GM18502 (cell line): Measurements from ENCODE around the gene FASTK.

ENCODE experiments used
- ATAC-seq: cut with Tn5 transposase; IDR thresholded peaks from one replicate; pipeline ENCODE4 v1.9.1; 2021; ENCODE audit warnings: mild to moderate bottlenecking; ENCODE audit not compliant: unreplicated experiment, poor library complexity

The FASTK gene

GRCh38 chr7:151083071-151083823 is 2.6 kb upstream of the FASTK start, which contains the start of gene TMUB1:
Gene TMUB1, minus strand, starts transcription at chr7:151083493. Its CDS starts 930 bp downstream, at chr7:151082563.
- peak; percentile 58 for ATAC-seq

GRCh38 chr7:151082141-151083070 is 1.8 kb upstream of the FASTK start:
- no peak for ATAC-seq

GRCh38 chr7:151081170-151082101 is 827 bp upstream of the FASTK start:
- no peak for ATAC-seq

- ATAC-seq: peak; percentile 3
Measured at GRCh38 chr7:151080067-151080521, 515 bp downstream of the FASTK start.

- no peak for ATAC-seq
Measured at GRCh38 chr7:151079199-151079910, 1.3 kb downstream of the FASTK start.

GRCh38 chr7:151078233-151079040 is 2.2 kb downstream of the FASTK start:
- ATAC-seq: no peak

- no peak for ATAC-seq
Measured at GRCh38 chr7:151077705-151078232, 2.8 kb downstream of the FASTK start.

- no peak for ATAC-seq
Measured at GRCh38 chr7:151076863-151077704, 3.5 kb downstream of the FASTK start.

- ATAC-seq: no peak
Measured at GRCh38 chr7:151075978-151076426, 4.6 kb downstream of the FASTK start.

- ATAC-seq: no peak
Measured at GRCh38 chr7:151075662-151075971, 5.0 kb downstream of the FASTK start.

GRCh38 chr7:151074817-151075661 is 5.6 kb downstream of the FASTK start:
- ATAC-seq: no peak

- ATAC-seq: no peak
Measured at GRCh38 chr7:151073990-151074389, 6.6 kb downstream of the FASTK start.

GRCh38 chr7:151071032-151071866 is 9.4 kb downstream of the FASTK start:
- no peak for ATAC-seq

GRCh38 chr7:151070574-151070960 is 10.0 kb downstream of the FASTK start:
- ATAC-seq: no peak

- ATAC-seq: no peak
Measured at GRCh38 chr7:151069841-151070573, 10.6 kb downstream of the FASTK start.
